GM12865 (cell line): ENCODE data around the gene APP.
A peak's percentile ranks its signal among the peaks of the same experiment; 100 is the strongest.

Source experiments
- DNase-seq: peaks from one replicate; pipeline ENCODE4 v3.0.0; 2010; ENCODE audit warnings: low read depth
- H3K4me3 ChIP-seq: 2 replicates; pipeline ENCODE4 v1.5.1; 2011; ENCODE audit warnings: mild to moderate bottlenecking, low read depth, low read length, control low read depth
- TF ChIP-seq, protein P1 (sequence below): IDR thresholded peaks from 2 replicates; pipeline ENCODE4 v1.5.1; 2011; ENCODE audit warnings: low read length, control low read depth, low read depth, inconsistent platforms; ENCODE audit not compliant: insufficient read depth; ENCODE audit errors: missing control alignments

APP gene

DNA sequence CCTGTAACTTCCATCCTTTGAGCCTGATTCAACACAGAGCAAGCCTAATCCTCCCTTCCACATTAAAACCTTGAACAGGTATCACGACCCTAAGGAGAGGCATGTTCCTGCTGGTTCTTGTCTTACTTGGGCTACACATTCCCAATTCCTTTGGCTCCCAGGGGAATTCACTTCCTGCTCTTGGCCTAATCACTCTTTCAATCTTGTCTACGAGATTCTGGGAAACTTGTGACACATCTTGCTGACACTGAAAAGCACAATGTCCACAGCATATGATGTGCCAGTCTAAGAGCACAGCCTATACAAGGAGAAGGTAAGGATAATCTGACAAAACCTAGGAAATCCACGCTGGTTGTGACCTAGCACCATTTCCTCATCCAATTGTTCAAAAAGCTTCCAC, 271.9 kb downstream of the APP start:
- H3K4me3 ChIP-seq, result no peak overlapping the region
- DNase-seq, result no peak
- TF ChIP-seq, protein P1, sequence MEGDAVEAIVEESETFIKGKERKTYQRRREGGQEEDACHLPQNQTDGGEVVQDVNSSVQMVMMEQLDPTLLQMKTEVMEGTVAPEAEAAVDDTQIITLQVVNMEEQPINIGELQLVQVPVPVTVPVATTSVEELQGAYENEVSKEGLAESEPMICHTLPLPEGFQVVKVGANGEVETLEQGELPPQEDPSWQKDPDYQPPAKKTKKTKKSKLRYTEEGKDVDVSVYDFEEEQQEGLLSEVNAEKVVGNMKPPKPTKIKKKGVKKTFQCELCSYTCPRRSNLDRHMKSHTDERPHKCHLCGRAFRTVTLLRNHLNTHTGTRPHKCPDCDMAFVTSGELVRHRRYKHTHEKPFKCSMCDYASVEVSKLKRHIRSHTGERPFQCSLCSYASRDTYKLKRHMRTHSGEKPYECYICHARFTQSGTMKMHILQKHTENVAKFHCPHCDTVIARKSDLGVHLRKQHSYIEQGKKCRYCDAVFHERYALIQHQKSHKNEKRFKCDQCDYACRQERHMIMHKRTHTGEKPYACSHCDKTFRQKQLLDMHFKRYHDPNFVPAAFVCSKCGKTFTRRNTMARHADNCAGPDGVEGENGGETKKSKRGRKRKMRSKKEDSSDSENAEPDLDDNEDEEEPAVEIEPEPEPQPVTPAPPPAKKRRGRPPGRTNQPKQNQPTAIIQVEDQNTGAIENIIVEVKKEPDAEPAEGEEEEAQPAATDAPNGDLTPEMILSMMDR, result no peak

DNA sequence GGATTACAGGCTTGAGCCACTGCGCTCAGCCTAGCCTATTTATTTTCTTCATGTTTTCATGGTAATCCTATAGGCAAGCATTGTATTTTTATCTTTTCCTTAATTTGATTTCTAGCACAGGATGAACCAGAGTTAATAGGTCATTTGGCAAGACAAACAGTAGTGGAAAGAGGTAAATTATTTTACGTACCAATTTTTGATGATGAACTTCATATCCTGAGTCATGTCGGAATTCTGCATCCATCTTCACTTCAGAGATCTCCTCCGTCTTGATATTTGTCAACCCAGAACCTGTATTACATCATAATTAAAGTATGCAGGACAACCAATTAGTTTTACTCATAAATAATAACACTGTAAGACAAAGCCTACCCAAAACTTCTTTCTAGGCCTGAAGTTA, 273.2 kb downstream of the APP start:
- no peak for DNase-seq
- TF ChIP-seq, protein P1, result no peak
- no peak overlapping the region for H3K4me3 ChIP-seq

DNA sequence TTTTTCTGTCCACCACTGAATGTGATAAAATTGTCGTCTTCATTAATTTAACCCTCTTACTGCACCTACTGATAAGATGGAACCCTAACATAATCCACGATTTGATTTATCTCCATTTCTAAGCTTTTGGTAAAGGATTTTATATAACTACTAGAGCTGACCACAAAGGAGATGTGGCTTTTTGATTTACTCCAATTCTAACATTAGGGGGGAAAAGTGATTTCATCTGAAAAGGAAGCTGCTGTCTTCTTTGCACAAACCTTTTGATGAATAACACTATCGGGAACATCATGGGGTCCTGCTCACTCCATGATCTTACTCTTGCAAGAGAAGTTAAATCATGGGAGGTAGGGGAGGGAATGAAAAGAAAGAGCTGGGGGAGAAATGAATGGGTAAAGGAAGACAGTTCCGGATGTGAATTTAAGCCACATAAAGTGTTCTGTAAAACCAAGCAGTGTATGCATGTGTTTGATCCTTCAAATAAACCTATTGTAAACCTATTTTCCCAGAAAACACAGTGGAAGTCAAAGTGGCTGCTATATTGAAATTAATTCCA, 274.0 kb downstream of the APP start:
- no peak overlapping the region for H3K4me3 ChIP-seq
- no peak for DNase-seq
- TF ChIP-seq, protein P1, result no peak

DNA sequence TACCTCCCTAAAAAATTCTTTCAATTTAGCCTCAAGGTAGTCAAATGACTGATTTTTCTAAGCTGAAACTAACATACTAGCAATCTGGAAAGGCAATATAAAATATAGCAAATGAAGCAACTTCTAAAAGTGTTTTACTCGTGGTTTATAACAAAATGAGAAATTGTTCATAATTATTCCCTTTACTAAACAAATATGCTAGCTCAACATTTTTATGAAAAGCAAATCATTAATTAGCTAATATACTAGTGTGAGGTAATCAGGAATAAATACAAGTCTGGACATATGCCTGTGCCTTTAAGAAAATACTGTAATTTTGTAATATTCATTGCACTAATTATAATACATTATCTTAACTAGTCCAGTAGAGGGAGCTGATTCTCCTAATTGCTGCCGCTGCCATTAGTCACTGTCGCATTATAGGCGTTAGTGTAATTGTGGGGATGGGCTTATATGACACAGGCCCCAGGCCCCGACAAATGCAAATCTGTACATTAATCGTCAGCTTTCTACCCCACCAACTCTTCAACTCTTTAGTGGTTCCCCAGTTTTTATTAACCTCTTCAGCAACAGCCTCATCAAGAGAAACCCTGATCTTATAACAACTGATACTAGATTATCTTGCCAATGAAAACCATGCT, 274.9 kb downstream of the APP start:
- TF ChIP-seq, protein P1, result peak; percentile 54
- DNase-seq, result peak; percentile 46
- H3K4me3 ChIP-seq, result no peak overlapping the region

DNA sequence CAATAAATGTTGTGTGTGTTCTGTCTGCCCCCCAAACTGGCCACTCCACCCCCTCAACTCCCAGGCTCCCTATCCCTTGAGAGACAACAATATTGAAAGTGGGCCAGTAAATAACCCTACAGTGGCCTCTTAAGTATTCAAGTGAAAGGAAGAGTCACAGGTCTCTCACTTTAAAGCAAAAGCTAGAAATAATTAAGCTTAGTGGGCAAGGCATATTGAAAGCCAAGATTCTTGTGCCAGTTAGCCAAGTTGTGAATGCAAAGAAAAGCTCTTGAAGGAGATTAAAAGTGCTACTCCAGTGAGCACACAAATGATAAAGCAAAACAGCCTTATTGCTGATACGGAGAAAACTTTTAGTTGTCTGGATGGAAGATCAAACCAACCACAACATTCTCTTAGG, 277.4 kb downstream of the APP start:
- H3K4me3 ChIP-seq, result no peak overlapping the region
- TF ChIP-seq, protein P1, result no peak
- DNase-seq, result no peak

DNA sequence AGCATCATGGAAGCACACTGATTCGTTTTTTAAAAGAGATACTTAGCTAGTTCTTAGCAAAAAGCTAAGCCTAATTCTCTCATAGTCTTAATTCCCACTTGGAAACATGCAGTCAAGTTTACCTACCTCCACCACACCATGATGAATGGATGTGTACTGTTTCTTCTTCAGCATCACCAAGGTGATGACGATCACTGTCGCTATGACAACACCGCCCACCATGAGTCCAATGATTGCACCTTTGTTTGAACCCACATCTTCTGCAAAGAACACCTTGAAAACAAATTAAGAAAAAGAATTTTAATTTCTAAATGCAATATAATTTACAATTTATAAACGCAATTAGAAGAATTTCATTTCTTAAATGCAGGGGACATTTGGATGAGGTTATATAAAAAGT, 279.0 kb downstream of the APP start:
- no peak overlapping the region for H3K4me3 ChIP-seq
- no peak for DNase-seq
- TF ChIP-seq, protein P1, result no peak

DNA sequence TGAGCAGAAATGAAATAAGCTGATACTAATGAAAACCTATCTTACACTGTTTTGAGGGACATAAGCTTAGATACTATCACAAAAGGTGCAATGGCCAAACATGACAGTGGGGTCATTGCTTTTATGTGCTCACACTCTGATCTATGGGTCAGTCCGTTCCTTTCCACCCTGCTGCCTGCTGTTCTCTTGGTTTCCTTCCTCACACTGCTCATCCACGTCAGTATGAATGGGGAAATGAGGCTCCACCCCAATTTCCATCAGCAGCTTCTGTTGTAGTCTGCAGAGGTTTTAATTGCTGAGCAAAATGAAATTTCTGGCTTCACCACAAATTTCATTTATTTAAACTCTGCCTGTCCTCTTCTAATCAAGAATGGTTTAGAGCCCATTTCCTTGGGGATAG, 280.6 kb downstream of the APP start:
- DNase-seq, result no peak
- TF ChIP-seq, protein P1, result no peak
- no peak overlapping the region for H3K4me3 ChIP-seq
